NT2/D1 (cell line): ENCODE data around the gene HSP90AB1.

Source experiments
- DNase-seq: peaks from one replicate; pipeline ENCODE4 v3.0.0-alpha.2; 2011; ENCODE audit warnings: low read depth, low spot score
- H3K27me3 ChIP-seq: 2 replicates; pipeline ENCODE4 v1.6.0; 2011; ENCODE audit warnings: mild to moderate bottlenecking; ENCODE audit not compliant: insufficient read length, insufficient read depth
- H3K36me3 ChIP-seq: 2 replicates; pipeline ENCODE4 v1.6.1; 2011; ENCODE audit warnings: mild to moderate bottlenecking, low read length, mixed read lengths; ENCODE audit not compliant: insufficient read depth, insufficient read length
- H3K4me1 ChIP-seq: 2 replicates; pipeline ENCODE4 v1.5.1; 2011; ENCODE audit not compliant: insufficient read depth, insufficient read length
- H3K4me3 ChIP-seq: 2 replicates; pipeline ENCODE4 v1.5.1; 2011; ENCODE audit warnings: low read depth; ENCODE audit not compliant: insufficient read length
- H3K9ac ChIP-seq: 2 replicates; pipeline ENCODE4 v1.6.0; 2011; ENCODE audit warnings: low read depth; ENCODE audit not compliant: insufficient read length
- H3K9me3 ChIP-seq: 2 replicates; pipeline ENCODE4 v1.5.1; 2011; ENCODE audit warnings: mild to moderate bottlenecking, low read length; ENCODE audit not compliant: insufficient read depth
- SUZ12 ChIP-seq: IDR thresholded peaks from 2 replicates; pipeline ENCODE4 v1.6.1; 2011; ENCODE audit not compliant: insufficient read length, insufficient read depth; ENCODE audit errors: extremely low read depth
- YY1 ChIP-seq: IDR thresholded peaks from 2 replicates; pipeline ENCODE4 v1.6.1; 2011; ENCODE audit not compliant: insufficient read length, insufficient read depth
- ZNF274 ChIP-seq: IDR thresholded peaks from 2 replicates; pipeline ENCODE4 v1.6.1; 2011; ENCODE audit warnings: mild to moderate bottlenecking, low read depth, low read length

HSP90AB1 gene

GRCh38 chr6:44203955-44204354 is 42.9 kb upstream of the HSP90AB1 start:
- H3K36me3 ChIP-seq: no peaks in the 10 kb centered on the region
- DNase-seq: no peak
- H3K9me3 ChIP-seq: no peaks in the 10 kb centered on the region
- H3K4me1 ChIP-seq: peaks cover 17% of the 10 kb centered on the region
- H3K4me3 ChIP-seq: no peak overlapping the region
- no peak overlapping the region for H3K9ac ChIP-seq
- no peak for TF ChIP-seq ZNF274
- no peak for TF ChIP-seq YY1
- TF ChIP-seq SUZ12: no peak
- no peaks in the 10 kb centered on the region for H3K27me3 ChIP-seq

- H3K36me3 ChIP-seq: no peaks in the 10 kb centered on the region
- no peak overlapping the region for H3K4me3 ChIP-seq
- no peak for TF ChIP-seq ZNF274
- TF ChIP-seq SUZ12: no peak
- TF ChIP-seq YY1: no peak
- no peaks in the 10 kb centered on the region for H3K27me3 ChIP-seq
- no peak for DNase-seq
- no peak overlapping the region for H3K9ac ChIP-seq
- no peaks in the 10 kb centered on the region for H3K9me3 ChIP-seq
- H3K4me1 ChIP-seq: no peaks in the 10 kb centered on the region
Observed at GRCh38 chr6:44207966-44208365, 38.9 kb upstream of the HSP90AB1 start.

GRCh38 chr6:44211284-44211683 is 35.6 kb upstream of the HSP90AB1 start:
- no peak for TF ChIP-seq SUZ12
- no peak for TF ChIP-seq YY1
- no peak for TF ChIP-seq ZNF274
- no peak for DNase-seq
- no peaks in the 10 kb centered on the region for H3K36me3 ChIP-seq
- H3K9ac ChIP-seq: no peak overlapping the region
- no peaks in the 10 kb centered on the region for H3K9me3 ChIP-seq
- H3K4me1 ChIP-seq: peaks cover 3% of the 10 kb centered on the region
- H3K27me3 ChIP-seq: no peaks in the 10 kb centered on the region
- no peak overlapping the region for H3K4me3 ChIP-seq

- Histone ChIP-seq H3K27me3 (no peaks in the 10 kb centered on the region), H3K4me1 (peaks cover 11% of the 10 kb centered on the region), H3K9ac (no peak overlapping the region), H3K4me3 (no peak overlapping the region), H3K36me3 (no peaks in the 10 kb centered on the region), H3K9me3 (no peaks in the 10 kb centered on the region)
- no peak for TF ChIP-seq SUZ12
- TF ChIP-seq YY1: no peak
- no peak for TF ChIP-seq ZNF274
- no peak for DNase-seq
Observed at GRCh38 chr6:44214307-44214706, 32.6 kb upstream of the HSP90AB1 start.

- Histone ChIP-seq H3K9ac (peak within 1 kb of the TSS; percentile 75), H3K4me1 (peaks cover 11% of the 10 kb centered on the region), H3K36me3 (no peaks in the 10 kb centered on the region), H3K27me3 (no peaks in the 10 kb centered on the region), H3K4me3 (no peak within 1 kb of the TSS), H3K9me3 (no peaks in the 10 kb centered on the region)
- DNase-seq: no peak
- TF ChIP-seq YY1 (no peak), SUZ12 (no peak), ZNF274 (no peak)
Observed at GRCh38 chr6:44216677-44217331, 30.1 kb upstream of the HSP90AB1 start, which contains the start of gene MYMX. TSS of gene MYMX (plus strand) at chr6:44216926. CDS start at chr6:44217472, 546 bp downstream.

GRCh38 chr6:44217332-44218143 is 29.4 kb upstream of the HSP90AB1 start:
- Histone ChIP-seq H3K36me3 (no peaks in the 10 kb centered on the region), H3K4me1 (peaks cover 12% of the 10 kb centered on the region), H3K27me3 (peaks cover under 1% of the 10 kb centered on the region), H3K9ac (peak overlapping the region; percentile 75), H3K4me3 (no peak overlapping the region), H3K9me3 (no peaks in the 10 kb centered on the region)
- TF ChIP-seq YY1: no peak
- TF ChIP-seq ZNF274: no peak
- no peak for TF ChIP-seq SUZ12
- DNase-seq: no peak

GRCh38 chr6:44219053-44219814 is 27.7 kb upstream of the HSP90AB1 start:
- H3K9ac ChIP-seq: peak overlapping the region; percentile 85

More at GRCh38 chr6:44219053-44219814, 27.7 kb upstream of the HSP90AB1 start:
- Histone ChIP-seq H3K27me3 (peaks cover 7% of the 10 kb centered on the region), H3K4me3 (peak overlapping the region; percentile 46), H3K4me1 (peaks cover 14% of the 10 kb centered on the region), H3K9me3 (no peaks in the 10 kb centered on the region), H3K36me3 (no peaks in the 10 kb centered on the region)
- DNase-seq: peak; percentile 77
- TF ChIP-seq ZNF274: no peak
- no peak for TF ChIP-seq SUZ12
- TF ChIP-seq YY1: no peak
